ENCODE measurements around the gene NLGN1.

NLGN1 gene

DNA sequence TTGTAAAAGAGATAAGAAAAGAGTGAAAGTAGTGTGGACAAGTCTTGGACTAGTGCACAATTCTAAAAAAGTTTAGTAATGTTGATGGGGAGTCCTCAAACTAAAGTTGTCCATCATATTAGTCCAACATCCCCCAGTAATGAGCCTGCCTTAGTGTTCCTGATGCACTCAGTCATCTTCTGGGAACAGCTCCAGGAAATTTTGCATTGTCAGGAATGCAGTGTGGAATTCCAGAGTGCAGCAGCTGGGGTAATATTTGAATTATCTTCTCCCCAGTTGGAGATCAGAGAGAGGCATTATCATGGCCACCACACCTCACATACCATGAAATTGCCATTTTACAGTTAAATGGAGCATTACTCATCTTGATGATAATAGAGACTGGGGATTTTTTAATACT is 932.8 kb downstream of the NLGN1 start:
- peak; percentile 83 for DNase-seq (ENCODE audit: low read depth, low spot score)

GRCh38 chr3:174331095-174331800 is 933.7 kb downstream of the NLGN1 start:
- DNase-seq (ENCODE audit: low read depth, low spot score), result no peak

GRCh38 chr3:174332391-174332790 is 934.8 kb downstream of the NLGN1 start:
- no peak for DNase-seq (ENCODE audit: low read depth, low spot score)

DNA sequence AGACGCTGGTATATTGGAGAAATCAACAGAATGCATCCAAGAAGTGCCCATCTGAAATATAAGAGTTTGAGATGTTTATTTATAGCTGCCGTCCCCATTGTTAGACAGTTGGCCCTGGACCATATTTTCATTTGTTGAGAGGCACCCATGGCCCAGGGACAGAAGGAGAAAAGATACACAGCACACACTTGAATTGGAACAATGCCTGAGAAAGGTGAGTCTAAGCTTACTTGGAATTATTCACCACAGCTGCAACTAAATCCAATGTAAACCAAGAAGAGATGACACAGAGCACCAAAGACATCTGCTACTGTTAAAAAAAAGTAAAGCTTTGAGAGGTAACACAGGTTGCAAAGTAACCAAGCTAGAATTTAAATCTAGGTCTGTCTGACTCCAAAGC is 936.1 kb downstream of the NLGN1 start:
- no peak for DNase-seq (ENCODE audit: low read depth, low spot score)

- no peak for DNase-seq (ENCODE audit: low read depth, low spot score)
These were observed 936.6 kb downstream of the NLGN1 start for GRCh38 chr3:174334111-174334510.

- no peak for DNase-seq (ENCODE audit: low read depth, low spot score)
These were observed 937.8 kb downstream of the NLGN1 start for GRCh38 chr3:174335324-174335723.

DNA sequence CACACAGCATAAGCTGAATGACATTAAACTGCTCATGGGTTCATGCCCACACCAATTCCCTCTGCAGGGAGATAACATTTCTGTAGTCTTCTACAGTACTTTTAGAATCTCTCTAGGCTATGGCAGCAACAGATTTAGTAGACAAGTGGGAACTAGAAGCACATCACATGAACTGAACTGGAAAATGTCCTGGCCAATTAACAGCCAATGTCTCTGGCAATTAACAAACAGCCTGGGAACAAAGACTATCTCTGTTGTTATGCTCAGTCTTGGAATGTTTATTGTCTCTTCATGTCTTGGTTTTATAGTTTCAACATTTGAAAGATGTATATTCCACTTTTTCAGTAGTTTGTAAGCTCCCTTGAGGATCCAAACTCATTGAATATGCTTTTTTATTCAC is 938.4 kb downstream of the NLGN1 start:
- no peak for DNase-seq (ENCODE audit: low read depth, low spot score)
